22Rv1 (cell line): ENCODE measurements around the gene THSD4.

Source experiments
- ZFX ChIP-seq: fragments of 450-650 bp; IDR thresholded peaks from 2 replicates; pipeline ENCODE4 v1.6.1; 2017; ENCODE audit warnings: antibody characterized with exemption, borderline replicate concordance
- TF ChIP-seq, protein P1 (sequence below): fragments of 450-650 bp; IDR thresholded peaks from 2 replicates; pipeline ENCODE4 v1.5.1; 2017; ENCODE audit warnings: mild to moderate bottlenecking

GRCh38 chr15:71456811-71457210 lies 341.5 kb downstream of the THSD4 start:
- TF ChIP-seq, protein P1, sequence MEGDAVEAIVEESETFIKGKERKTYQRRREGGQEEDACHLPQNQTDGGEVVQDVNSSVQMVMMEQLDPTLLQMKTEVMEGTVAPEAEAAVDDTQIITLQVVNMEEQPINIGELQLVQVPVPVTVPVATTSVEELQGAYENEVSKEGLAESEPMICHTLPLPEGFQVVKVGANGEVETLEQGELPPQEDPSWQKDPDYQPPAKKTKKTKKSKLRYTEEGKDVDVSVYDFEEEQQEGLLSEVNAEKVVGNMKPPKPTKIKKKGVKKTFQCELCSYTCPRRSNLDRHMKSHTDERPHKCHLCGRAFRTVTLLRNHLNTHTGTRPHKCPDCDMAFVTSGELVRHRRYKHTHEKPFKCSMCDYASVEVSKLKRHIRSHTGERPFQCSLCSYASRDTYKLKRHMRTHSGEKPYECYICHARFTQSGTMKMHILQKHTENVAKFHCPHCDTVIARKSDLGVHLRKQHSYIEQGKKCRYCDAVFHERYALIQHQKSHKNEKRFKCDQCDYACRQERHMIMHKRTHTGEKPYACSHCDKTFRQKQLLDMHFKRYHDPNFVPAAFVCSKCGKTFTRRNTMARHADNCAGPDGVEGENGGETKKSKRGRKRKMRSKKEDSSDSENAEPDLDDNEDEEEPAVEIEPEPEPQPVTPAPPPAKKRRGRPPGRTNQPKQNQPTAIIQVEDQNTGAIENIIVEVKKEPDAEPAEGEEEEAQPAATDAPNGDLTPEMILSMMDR, result no peak
- TF ChIP-seq ZFX, result no peak
